NB4 (cell line): ENCODE results near the gene HDGF.

Experiments
- DNase-seq: peaks from one replicate; pipeline ENCODE4 v3.0.0; 2010; ENCODE audit warnings: low read depth
- H3K4me3 ChIP-seq: one replicate; pipeline ENCODE4 v1.5.1; 2011; ENCODE audit warnings: mild to moderate bottlenecking, low read depth, low read length, moderate library complexity
- MYC ChIP-seq: IDR thresholded peaks from 2 replicates; pipeline ENCODE4 v1.6.1; 2011; ENCODE audit warnings: low read depth, low read length
- POLR2A ChIP-seq: IDR thresholded peaks from 2 replicates; pipeline ENCODE4 v1.6.1; 2011; ENCODE audit warnings: mild to moderate bottlenecking; ENCODE audit not compliant: insufficient read length; ENCODE audit errors: extremely low read depth
- TF ChIP-seq, protein P1 (sequence below): IDR thresholded peaks from 2 replicates; pipeline ENCODE4 v1.6.1; 2011; ENCODE audit warnings: low read depth, low read length
- TF ChIP-seq, protein P2 (sequence below): IDR thresholded peaks from one replicate; pipeline ENCODE4 v1.5.1; 2012; ENCODE audit warnings: low read depth, low read length

Gene HDGF

DNA sequence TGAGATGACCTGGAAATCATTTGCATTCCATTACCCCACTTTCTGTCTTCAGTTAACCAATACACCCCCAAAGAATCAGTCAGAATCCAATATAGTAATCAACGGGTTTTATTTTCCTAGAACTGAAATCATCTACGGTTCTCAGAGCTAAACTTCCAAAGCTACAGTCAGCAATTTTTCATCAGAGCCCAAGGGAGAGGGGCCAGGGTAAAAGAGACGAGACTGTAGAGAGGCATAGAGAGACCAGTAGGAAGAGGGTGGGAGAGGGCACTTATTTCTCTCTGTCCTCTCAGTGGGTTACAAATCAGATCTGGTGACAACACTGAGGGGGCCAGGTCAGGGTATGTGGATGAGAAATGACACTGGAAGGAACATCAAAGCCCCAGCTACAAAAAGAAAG lies 9.5 kb downstream of the HDGF start:
- no peak for DNase-seq
- TF ChIP-seq POLR2A (no peak), MYC (no peak)
- TF ChIP-seq, protein P1, sequence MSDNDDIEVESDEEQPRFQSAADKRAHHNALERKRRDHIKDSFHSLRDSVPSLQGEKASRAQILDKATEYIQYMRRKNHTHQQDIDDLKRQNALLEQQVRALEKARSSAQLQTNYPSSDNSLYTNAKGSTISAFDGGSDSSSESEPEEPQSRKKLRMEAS = no peak
- H3K4me3 ChIP-seq = no peak overlapping the region

DNA sequence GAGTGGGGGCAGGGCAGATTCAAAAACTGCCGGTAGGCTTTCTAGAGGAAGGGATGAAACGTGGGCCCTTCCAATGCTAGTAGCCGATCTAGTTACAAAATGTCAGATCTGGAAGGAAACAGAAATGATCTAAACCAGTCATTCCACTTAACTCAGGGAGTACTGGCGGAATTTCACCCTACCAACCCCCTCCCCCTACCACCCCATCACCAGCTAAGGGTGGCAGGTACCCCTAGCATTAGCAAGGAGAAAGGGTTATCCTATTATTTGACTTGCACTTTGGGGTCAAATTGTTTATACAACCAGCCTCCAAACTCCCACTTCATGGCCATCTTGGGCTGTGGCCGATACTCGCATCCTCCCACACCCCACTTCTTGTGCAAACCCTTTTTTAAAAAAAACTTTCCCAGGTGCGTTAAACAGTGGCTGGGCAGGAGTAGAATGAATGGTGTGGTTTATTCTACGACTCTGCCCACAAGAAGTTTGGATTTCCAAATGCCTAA lies 9.9 kb downstream of the HDGF start:
- TF ChIP-seq, protein P1 = no peak
- TF ChIP-seq, protein P2, sequence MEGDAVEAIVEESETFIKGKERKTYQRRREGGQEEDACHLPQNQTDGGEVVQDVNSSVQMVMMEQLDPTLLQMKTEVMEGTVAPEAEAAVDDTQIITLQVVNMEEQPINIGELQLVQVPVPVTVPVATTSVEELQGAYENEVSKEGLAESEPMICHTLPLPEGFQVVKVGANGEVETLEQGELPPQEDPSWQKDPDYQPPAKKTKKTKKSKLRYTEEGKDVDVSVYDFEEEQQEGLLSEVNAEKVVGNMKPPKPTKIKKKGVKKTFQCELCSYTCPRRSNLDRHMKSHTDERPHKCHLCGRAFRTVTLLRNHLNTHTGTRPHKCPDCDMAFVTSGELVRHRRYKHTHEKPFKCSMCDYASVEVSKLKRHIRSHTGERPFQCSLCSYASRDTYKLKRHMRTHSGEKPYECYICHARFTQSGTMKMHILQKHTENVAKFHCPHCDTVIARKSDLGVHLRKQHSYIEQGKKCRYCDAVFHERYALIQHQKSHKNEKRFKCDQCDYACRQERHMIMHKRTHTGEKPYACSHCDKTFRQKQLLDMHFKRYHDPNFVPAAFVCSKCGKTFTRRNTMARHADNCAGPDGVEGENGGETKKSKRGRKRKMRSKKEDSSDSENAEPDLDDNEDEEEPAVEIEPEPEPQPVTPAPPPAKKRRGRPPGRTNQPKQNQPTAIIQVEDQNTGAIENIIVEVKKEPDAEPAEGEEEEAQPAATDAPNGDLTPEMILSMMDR = no peak
- TF ChIP-seq MYC (no peak), POLR2A (no peak)
- H3K4me3 ChIP-seq = peak overlapping the region; percentile 36
- no peak for DNase-seq

DNA sequence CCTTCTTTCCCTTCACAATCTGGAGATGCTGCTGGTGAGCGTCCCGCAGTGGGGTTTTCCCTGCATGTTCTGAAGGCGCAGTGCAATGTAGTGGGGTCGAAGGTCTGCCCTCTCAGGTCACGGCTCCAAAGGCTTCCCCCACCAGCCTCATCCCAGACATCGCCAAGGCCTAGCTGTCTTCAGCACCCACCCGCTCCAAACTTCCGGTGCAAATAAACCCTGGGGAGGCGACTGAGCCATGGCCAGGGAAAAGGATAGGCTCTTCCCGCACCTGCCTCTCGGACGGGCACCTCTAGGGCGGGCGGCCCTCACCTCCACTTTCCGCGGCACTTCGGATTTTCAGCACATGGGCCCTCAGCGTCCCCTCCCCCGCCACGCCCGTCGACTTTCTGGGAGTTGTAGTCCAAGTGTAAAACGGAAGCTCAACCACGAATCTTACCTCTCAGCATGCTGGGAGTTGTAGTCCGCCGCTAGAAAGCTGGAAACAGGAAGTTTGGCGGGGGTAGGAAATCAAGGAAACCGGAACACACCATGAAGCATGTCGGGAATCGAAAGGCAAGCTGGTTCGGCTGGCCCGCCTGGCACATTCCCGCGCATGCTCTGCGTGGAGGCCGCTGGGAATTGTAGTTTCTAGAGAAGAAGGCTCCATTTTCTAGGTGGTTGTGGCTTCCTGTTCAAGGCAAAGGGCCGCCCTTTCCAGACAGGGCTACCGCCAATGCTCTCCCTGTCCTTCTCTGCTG lies 10.6 kb downstream of the HDGF start, which contains the start of gene MRPL24:
MRPL24 (minus strand) TSS at position 348 of the 740 bp plus-strand sequence. CDS start 2,384 bp downstream, outside the sequence.
- DNase-seq = peak; percentile 99
- H3K4me3 ChIP-seq = peak within 1 kb of the TSS; percentile 76
- TF ChIP-seq POLR2A (peak; percentile 69), MYC (peak; percentile 100)
- TF ChIP-seq, protein P2 = no peak
- TF ChIP-seq, protein P1 = peak; percentile 96

DNA sequence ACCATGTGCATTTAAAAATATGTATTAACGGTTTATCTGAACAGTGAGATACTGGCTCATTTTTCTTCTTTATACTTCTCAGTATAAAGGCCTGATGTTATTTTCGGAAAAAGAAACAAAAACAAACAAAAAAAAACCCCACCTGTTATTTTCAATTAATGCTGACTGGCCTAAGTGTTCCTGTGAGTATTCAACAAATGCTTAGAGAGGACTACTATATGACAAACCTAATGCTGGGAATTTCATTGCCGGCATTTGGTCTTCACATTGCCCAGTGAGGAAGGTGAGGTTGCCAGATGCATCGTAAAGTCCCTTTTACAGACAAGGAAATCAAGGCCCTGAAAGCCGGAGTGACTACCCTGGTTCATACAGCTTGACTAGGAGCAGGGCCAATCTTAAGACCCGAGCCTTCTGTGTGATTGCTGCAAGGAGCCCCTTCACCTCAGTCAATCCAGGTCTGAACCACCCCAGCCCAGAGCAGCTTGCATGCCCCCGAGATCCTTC lies 11.2 kb downstream of the HDGF start:
- peak overlapping the region; percentile 76 for H3K4me3 ChIP-seq
- TF ChIP-seq MYC (no peak), POLR2A (no peak)
- TF ChIP-seq, protein P1 = no peak
- TF ChIP-seq, protein P2 = no peak
- DNase-seq = peak; percentile 56

DNA sequence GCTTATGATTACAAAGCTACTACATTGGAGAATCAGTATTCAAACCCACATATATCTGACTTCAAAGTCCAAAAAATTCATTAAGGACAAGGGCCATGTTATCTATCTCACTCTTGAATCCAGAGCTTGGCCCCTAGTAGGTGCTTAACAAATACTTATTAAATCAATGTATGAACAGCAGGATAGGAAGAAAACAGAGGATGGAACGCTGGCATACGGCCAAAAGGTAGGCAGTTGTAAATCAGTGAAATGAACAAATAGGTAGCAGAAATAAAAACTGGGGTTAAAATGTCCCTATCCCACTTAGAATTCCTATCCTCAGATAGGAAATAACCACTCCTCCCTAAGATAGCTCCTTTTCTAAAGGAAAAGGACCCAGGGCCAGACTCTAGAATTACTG lies 12.6 kb downstream of the HDGF start:
- no peak for DNase-seq
- TF ChIP-seq POLR2A = no peak
- TF ChIP-seq, protein P1 = no peak
- TF ChIP-seq, protein P2 = no peak
- TF ChIP-seq MYC = no peak
- H3K4me3 ChIP-seq = no peak overlapping the region

DNA sequence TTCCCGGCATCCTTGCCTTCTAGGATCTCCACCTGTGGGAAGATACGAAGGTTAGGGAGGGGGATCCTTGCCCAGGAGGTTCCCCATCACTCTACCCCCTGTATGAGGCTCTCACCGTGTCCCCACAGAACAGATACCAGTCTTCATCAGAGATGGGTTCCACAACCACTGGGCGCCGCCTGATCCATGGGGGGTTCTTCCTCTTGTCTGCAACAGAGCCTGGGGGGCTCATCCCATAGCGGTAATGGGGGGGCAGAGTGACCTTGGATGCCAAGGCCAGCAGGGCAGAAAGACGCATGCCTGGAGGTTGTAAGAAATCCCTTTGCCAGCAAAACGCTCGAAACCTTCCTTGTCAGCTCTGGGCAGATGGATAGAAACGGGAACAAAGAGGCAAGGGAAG lies 13.1 kb downstream of the HDGF start:
- DNase-seq = no peak
- TF ChIP-seq, protein P1 = no peak
- no peak overlapping the region for H3K4me3 ChIP-seq
